H1 (cell line): ENCODE results near the gene PPM1D. TPM values are rescaled to one million over a fixed set of nuclear protein-coding genes. Genes with fewer than 3 reads are reported as not detected.

Experiments used
- CTCF ChIA-PET: fragments of 300-600 bp; sonication (Branson Sonifier 250); formaldehyde crosslinking; loops from one replicate; lab custom pipeline; 2021; ENCODE audit not compliant: partially characterized antibody; lab: Charles Lee
- POLR2A ChIA-PET: fragments of 300-600 bp; sonication (Branson Sonifier 250); formaldehyde crosslinking; loops from one replicate; lab custom pipeline; 2021; ENCODE audit warnings: inconsistent platforms; ENCODE audit not compliant: partially characterized antibody; lab: Charles Lee
- DNase-seq, 2 experiments: peaks; one replicate each; pipeline versions ENCODE4 v3.0.0 to v3.0.0-alpha.2; 2010 to 2022; ENCODE audit warnings: low spot score in 2 of 2, low read depth in 1 of 2, mixed read lengths in 1 of 2
- FAIRE-seq: peaks from 2 replicates; lab custom pipeline; 2011; peaks lifted over from hg19 to GRCh38; lab: Jason Lieb, UNC
- H2AFZ ChIP-seq: 2 replicates; pipeline ENCODE4 v1.8.1; 2012; ENCODE audit warnings: low read length, inconsistent platforms
- H2AK5ac ChIP-seq: 2 replicates; pipeline ENCODE4 v1.6.1; 2013; ENCODE audit warnings: low read depth, low read length
- H2BK120ac ChIP-seq: replicated peaks from 2 replicates; pipeline ENCODE3; 2013; ENCODE audit warnings: low read depth, low read length, inconsistent platforms
- H2BK12ac ChIP-seq: 2 replicates; pipeline ENCODE4 v1.6.1; 2013; ENCODE audit warnings: low read depth, low read length
- H2BK15ac ChIP-seq: 2 replicates; pipeline ENCODE4 v1.6.1; 2013; ENCODE audit warnings: low read length
- H2BK20ac ChIP-seq: 2 replicates; pipeline ENCODE4 v1.6.1; 2013; ENCODE audit warnings: low read length
- H2BK5ac ChIP-seq: 2 replicates; pipeline ENCODE4 v1.6.1; 2013; ENCODE audit warnings: low read depth, low read length
- H3K14ac ChIP-seq: 2 replicates; pipeline ENCODE4 v1.6.1; 2013; ENCODE audit warnings: inconsistent platforms; ENCODE audit not compliant: insufficient read length
- H3K18ac ChIP-seq: 2 replicates; pipeline ENCODE4 v1.6.1; 2013; ENCODE audit warnings: low read length; ENCODE audit errors: extremely low read depth
- H3K23ac ChIP-seq: 2 replicates; pipeline ENCODE4 v1.6.1; 2013; ENCODE audit warnings: inconsistent platforms; ENCODE audit not compliant: insufficient read length
- H3K23me2 ChIP-seq: 2 replicates; pipeline ENCODE4 v1.6.1; 2013; ENCODE audit warnings: low read depth, low read length
- H3K27ac ChIP-seq: 2 replicates; pipeline ENCODE4 v1.6.1; 2011; ENCODE audit warnings: low read depth, low read length, inconsistent platforms
- H3K27me3 ChIP-seq, 4 experiments: replicated peaks in 1 of 4; 1 replicate in 1 of 4; 2 replicates in 3 of 4; pipeline versions ENCODE4 v1.6.1 to v1.8.1; 2011 to 2013; ENCODE audit warnings: low read length in 3 of 4, mild to moderate bottlenecking in 3 of 4, inconsistent platforms in 2 of 4, mixed read lengths in 2 of 4, moderate library complexity in 1 of 4; ENCODE audit not compliant: control insufficient read depth in 3 of 4, insufficient read depth in 3 of 4; ENCODE audit errors: extremely low read depth in 1 of 4
- H3K36me3 ChIP-seq, 4 experiments: 2 replicates each; pipeline versions ENCODE4 v1.6.1 to v1.8.1; 2011 to 2013; ENCODE audit warnings: mild to moderate bottlenecking in 4 of 4, low read length in 3 of 4, moderate library complexity in 2 of 4, control low read depth in 1 of 4, inconsistent platforms in 1 of 4; ENCODE audit not compliant: insufficient read depth in 4 of 4, control insufficient read depth in 2 of 4
- H3K4ac ChIP-seq: replicated peaks from 2 replicates; pipeline ENCODE3; 2013; ENCODE audit warnings: low read length, low read depth, mixed read lengths, inconsistent platforms; ENCODE audit not compliant: insufficient read length
- H3K4me1 ChIP-seq, 4 experiments: replicated peaks in 1 of 4; 1 replicate in 1 of 4; 2 replicates in 3 of 4; pipeline versions ENCODE4 v1.6.1 to v1.8.1; 2011 to 2013; ENCODE audit warnings: low read length in 3 of 4, inconsistent platforms in 2 of 4, mixed read lengths in 1 of 4; ENCODE audit not compliant: insufficient read depth in 4 of 4, control insufficient read depth in 3 of 4
- H3K4me2 ChIP-seq, 2 experiments: 2 replicates each; pipeline versions ENCODE4 v1.6.1 to v1.8.1; 2011 to 2013; ENCODE audit warnings: low read depth in 2 of 2, low read length in 2 of 2, control low read depth in 1 of 2, inconsistent platforms in 1 of 2, mild to moderate bottlenecking in 1 of 2; ENCODE audit not compliant: insufficient read depth in 1 of 2
- H3K4me3 ChIP-seq, 4 experiments: fragments of 200-600, 300-600 bp in 1 of 4; sonication (generic), shearing (Covaris generic), sonication (Bioruptor Twin) in 1 of 4; 2 replicates each; pipeline versions ENCODE4 v1.5.1 to v1.8.1; 2011 to 2016; ENCODE audit warnings: low read length in 4 of 4, low read depth in 3 of 4, control low read depth in 2 of 4, inconsistent platforms in 2 of 4, mild to moderate bottlenecking in 2 of 4, mixed read lengths in 1 of 4, moderate library complexity in 1 of 4; ENCODE audit not compliant: insufficient read depth in 2 of 4; ENCODE audit errors: extremely low read depth in 1 of 4
- H3K56ac ChIP-seq: replicated peaks from 2 replicates; pipeline ENCODE3; 2013; ENCODE audit warnings: low read depth, mild to moderate bottlenecking, mixed read lengths, low read length, inconsistent platforms; ENCODE audit not compliant: insufficient read length
- H3K79me1 ChIP-seq: 2 replicates; pipeline ENCODE4 v1.6.1; 2013; ENCODE audit warnings: low read depth, low read length, control low read depth
- H3K79me2 ChIP-seq, 2 experiments: 2 replicates each; pipeline versions ENCODE4 v1.6.1 to v1.8.1; 2012 to 2013; ENCODE audit warnings: low read length in 2 of 2, mild to moderate bottlenecking in 2 of 2, inconsistent platforms in 1 of 2; ENCODE audit not compliant: insufficient read depth in 2 of 2, control insufficient read depth in 1 of 2
- H3K9ac ChIP-seq, 4 experiments: replicated peaks in 1 of 4; 1 replicate in 1 of 4; 2 replicates in 3 of 4; pipeline versions ENCODE4 v1.6.1 to v1.8.1; 2011 to 2013; ENCODE audit warnings: low read depth in 3 of 4, low read length in 3 of 4, control low read depth in 2 of 4, mild to moderate bottlenecking in 2 of 4, moderate library complexity in 2 of 4, inconsistent platforms in 1 of 4; ENCODE audit errors: extremely low read depth in 1 of 4
- H3K9me3 ChIP-seq, 2 experiments: 2 replicates each; pipeline versions ENCODE4 v1.6.1 to v1.8.1; 2012 to 2013; ENCODE audit warnings: mild to moderate bottlenecking in 2 of 2, moderate library complexity in 2 of 2, control low read depth in 1 of 2, inconsistent platforms in 1 of 2, low read depth in 1 of 2, low read length in 1 of 2, mixed read lengths in 1 of 2; ENCODE audit not compliant: insufficient read depth in 2 of 2
- H4K20me1 ChIP-seq, 2 experiments: replicated peaks in 1 of 2; 2 replicates each; pipeline versions ENCODE3 to v1.8.1; 2011 to 2013; ENCODE audit warnings: inconsistent platforms in 2 of 2, low read length in 2 of 2, mild to moderate bottlenecking in 1 of 2; ENCODE audit not compliant: insufficient read depth in 2 of 2, control insufficient read depth in 1 of 2
- H4K5ac ChIP-seq: 2 replicates; pipeline ENCODE4 v1.6.1; 2013; ENCODE audit warnings: low read length, low read depth, mixed read lengths, inconsistent platforms; ENCODE audit not compliant: insufficient read length
- H4K8ac ChIP-seq: 2 replicates; pipeline ENCODE4 v1.8.0; 2013; ENCODE audit warnings: mild to moderate bottlenecking, moderate library complexity, low read length, inconsistent platforms; ENCODE audit not compliant: insufficient read depth; ENCODE audit errors: extremely low read depth
- H4K91ac ChIP-seq: replicated peaks from 2 replicates; pipeline ENCODE3; 2013; ENCODE audit warnings: low read length, mixed read lengths, inconsistent platforms; ENCODE audit not compliant: insufficient read length
- ATF3 ChIP-seq: IDR thresholded peaks from 2 replicates; pipeline ENCODE4 v1.6.1; 2011; ENCODE audit warnings: low read depth, mild to moderate bottlenecking, low read length; ENCODE audit not compliant: insufficient read depth
- CTBP2 ChIP-seq: IDR thresholded peaks from 2 replicates; pipeline ENCODE4 v1.7.0; 2011; ENCODE audit warnings: borderline replicate concordance, mild to moderate bottlenecking, moderate library complexity, mixed read lengths, low read length; ENCODE audit not compliant: insufficient read depth, insufficient read length
- POLR2AphosphoS5 ChIP-seq: IDR thresholded peaks from 2 replicates; pipeline ENCODE4 v1.6.1; 2011; ENCODE audit warnings: low read depth, low read length
- RAD21 ChIP-seq, 2 experiments: IDR thresholded peaks in 1 of 2; conservative IDR thresholded peaks in 1 of 2; 2 replicates each; pipeline ENCODE4 v1.6.1; 2011; ENCODE audit warnings: low read depth in 2 of 2, low read length in 2 of 2, improper control_type of control experiment in 1 of 2, inconsistent platforms in 1 of 2, mild to moderate bottlenecking in 1 of 2, moderate library complexity in 1 of 2
- RNF2 ChIP-seq: fragments of 200-900, 300-1000 bp; sonication (generic); IDR thresholded peaks from 2 replicates; pipeline ENCODE4 v1.7.1; 2016; ENCODE audit warnings: borderline replicate concordance, low read depth, mild to moderate bottlenecking, antibody characterized with exemption, low read length; ENCODE audit not compliant: poor library complexity, severe bottlenecking; ENCODE audit errors: missing control alignments
- SIN3A ChIP-seq, 2 experiments: IDR thresholded peaks in 1 of 2; conservative IDR thresholded peaks in 1 of 2; 2 replicates each; pipeline ENCODE4 v1.6.1; 2011 to 2012; ENCODE audit warnings: low read length in 2 of 2, improper control_type of control experiment in 1 of 2, low read depth in 1 of 2, mild to moderate bottlenecking in 1 of 2
- SIX5 ChIP-seq: IDR thresholded peaks from 2 replicates; pipeline ENCODE4 v1.6.1; 2011; ENCODE audit warnings: mild to moderate bottlenecking, low read depth, low read length
- SP1 ChIP-seq: IDR thresholded peaks from 2 replicates; pipeline ENCODE4 v1.6.1; 2011; ENCODE audit warnings: low read depth, low read length
- TEAD4 ChIP-seq: IDR thresholded peaks from 2 replicates; pipeline ENCODE4 v1.6.1; 2012; ENCODE audit warnings: low read depth, low read length, inconsistent platforms, mixed read lengths
- USF2 ChIP-seq: IDR thresholded peaks from 2 replicates; pipeline ENCODE4 v1.6.1; 2011; ENCODE audit warnings: low read length, improper control_type of control experiment
- WGBS, 2 experiments: shearing (Covaris generic) in 1 of 2; methylation state at CpG; one replicate each; pipeline versions ENCODE4 v1.1.6 to v1.1.7; 2013 to 2015; ENCODE audit warnings: low lambda C conversion rate in 2 of 2, mixed read lengths in 2 of 2, inconsistent platforms in 1 of 2, low coverage in 1 of 2, missing lambda C conversion rate in 1 of 2; ENCODE audit not compliant: insufficient replicate concordance in 2 of 2, insufficient coverage in 1 of 2, insufficient read length in 1 of 2; ENCODE audit errors: extremely low coverage in 1 of 2, missing lambda C conversion rate in 1 of 2; 5-methylcytosine and 5-hydroxymethylcytosine counted together
- polyA plus RNA-seq, 7 experiments: library from polyadenylated mRNA; depleted of rRNA in 3 of 7; stranded (reverse) in 5 of 7; unstranded in 2 of 7; fragments of >200 nt in 5 of 7; fragments of 200-250 nt in 2 of 7; gene quantifications; 1 replicate in 5 of 7; 2 replicates in 1 of 7; 4 replicates in 1 of 7; pipeline versions ENCODE4 v1.2.1 to v1.2.3, GENCODE V29; 2011 to 2013; ENCODE audit warnings: missing spikeins in 2 of 7, mixed read lengths in 2 of 7
- total RNA-seq: library from RNA; stranded (reverse); fragmentation: NEBNext Ultra II Directional; extraction: Animal tissue kit (Norgen Biotek cat#: 25700); gene quantifications from 2 replicates; pipeline ENCODE4 v1.2.1, GENCODE V29; 2021

The PPM1D gene
- total and polyA plus RNA-seq, 2 of the 8 experiments (the other 6 are each of a cell fraction or from before 2014, with no cell fraction given), result 5.0 to 16.7 TPM

DNA sequence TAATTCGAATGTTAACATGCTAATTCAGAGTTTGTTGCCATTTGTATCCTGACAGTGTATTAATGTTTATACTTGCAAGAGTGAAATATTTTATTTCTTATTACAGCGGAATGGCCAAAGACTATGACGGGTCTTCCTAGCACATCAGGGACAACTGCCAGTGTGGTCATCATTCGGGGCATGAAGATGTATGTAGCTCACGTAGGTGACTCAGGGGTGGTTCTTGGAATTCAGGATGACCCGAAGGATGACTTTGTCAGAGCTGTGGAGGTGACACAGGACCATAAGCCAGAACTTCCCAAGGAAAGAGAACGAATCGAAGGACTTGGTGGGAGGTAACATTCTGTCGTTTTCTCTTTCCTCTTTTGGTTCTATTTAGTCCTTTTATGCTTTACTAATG, 23.4 kb downstream of the PPM1D start:
- Histone ChIP-seq H4K5ac (no peak overlapping the region), H3K4me2 (no peak overlapping the region), H3K4me1 (no peaks in the 10 kb centered on the region), H2BK5ac (no peak overlapping the region), H3K4ac (no peak overlapping the region), H2AK5ac (no peak overlapping the region), H3K27ac (no peak overlapping the region), H2BK15ac (no peak overlapping the region), H3K27me3 (no peaks in the 10 kb centered on the region), H3K56ac (no peak overlapping the region), H3K79me1 (no peaks in the 10 kb centered on the region), H3K23ac (no peak overlapping the region), H3K79me2 (peaks cover 0 to 43% of the 10 kb centered on the region in 2 experiments; a peak in 3 of 4 replicates), H2BK12ac (no peak overlapping the region), H3K36me3 (peaks cover 0 to 3% (median 0%) of the 10 kb centered on the region in 4 experiments; a peak in 2 of 8 replicates), H4K91ac (no peak overlapping the region), H3K4me3 (no peak overlapping the region), H2BK120ac (no peak overlapping the region), H3K9ac (no peak overlapping the region), H3K23me2 (no peaks in the 10 kb centered on the region), H2AFZ (no peak overlapping the region), H2BK20ac (no peak overlapping the region), H4K8ac (no peak overlapping the region), H4K20me1 (peaks cover 0 to 2% of the 10 kb centered on the region in 2 experiments), H3K18ac (no peak overlapping the region), H3K14ac (no peak overlapping the region), H3K9me3 (no peaks in the 10 kb centered on the region)
- POLR2A ChIA-PET, result no interaction called here
- WGBS, 2 experiments, result 94% methylated on average over 9 of the region's 9 CpGs; no CpG with 5 or more reads in 1 of the 2 experiments
- DNase-seq, result no peak
- no peak for FAIRE-seq
- CTCF ChIA-PET, result interaction anchor here (1.2 to 2.0 kb wide), 3 partner anchors 17 to 22 kb away, joined by 4 to 5 read pairs (median 4); no protein-coding TSS in a partner anchor
- TF ChIP-seq TEAD4 (no peak), RNF2 (no peak), SP1 (no peak), SIN3A (conservative IDR thresholded peaks at IDR 0.05 in 1 of 2, IDR thresholded peaks at IDR 0.05 in 1 of 2; ENCODE audit: low read depth in 1 of 2, low read length in 2 of 2) (no peak), POLR2AphosphoS5 (no peak), RAD21 (IDR thresholded peaks at IDR 0.05 in 1 of 2, conservative IDR thresholded peaks at IDR 0.05 in 1 of 2; ENCODE audit: low read depth in 2 of 2, low read length in 2 of 2) (no peak), CTBP2 (no peak), ATF3 (no peak), SIX5 (no peak), USF2 (no peak)
